ENCODE data around the gene SOCS1.

SOCS1 gene

DNA sequence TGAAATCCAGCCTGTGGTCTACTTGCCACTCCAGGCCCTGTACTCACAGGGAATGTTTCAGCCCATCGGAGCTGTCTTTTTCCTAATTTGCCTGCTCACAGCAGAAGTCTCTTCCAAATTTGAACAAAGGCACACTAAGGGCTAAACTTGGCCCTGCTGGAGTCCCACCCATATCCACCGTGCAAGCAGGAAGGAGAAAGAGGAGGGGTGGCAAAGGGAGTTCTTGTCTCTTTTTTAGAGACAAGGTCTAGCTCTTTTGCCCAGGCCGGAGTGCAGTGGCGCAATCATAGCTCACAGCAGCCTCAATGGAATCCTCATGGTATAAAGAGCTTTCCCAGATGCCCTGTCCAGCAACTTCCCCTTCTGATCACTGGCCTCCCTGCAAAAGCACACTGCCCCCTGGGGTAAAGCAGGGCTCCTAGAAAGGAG is 27.8 kb upstream of the SOCS1 start:
- no peak for FAIRE-seq

DNA sequence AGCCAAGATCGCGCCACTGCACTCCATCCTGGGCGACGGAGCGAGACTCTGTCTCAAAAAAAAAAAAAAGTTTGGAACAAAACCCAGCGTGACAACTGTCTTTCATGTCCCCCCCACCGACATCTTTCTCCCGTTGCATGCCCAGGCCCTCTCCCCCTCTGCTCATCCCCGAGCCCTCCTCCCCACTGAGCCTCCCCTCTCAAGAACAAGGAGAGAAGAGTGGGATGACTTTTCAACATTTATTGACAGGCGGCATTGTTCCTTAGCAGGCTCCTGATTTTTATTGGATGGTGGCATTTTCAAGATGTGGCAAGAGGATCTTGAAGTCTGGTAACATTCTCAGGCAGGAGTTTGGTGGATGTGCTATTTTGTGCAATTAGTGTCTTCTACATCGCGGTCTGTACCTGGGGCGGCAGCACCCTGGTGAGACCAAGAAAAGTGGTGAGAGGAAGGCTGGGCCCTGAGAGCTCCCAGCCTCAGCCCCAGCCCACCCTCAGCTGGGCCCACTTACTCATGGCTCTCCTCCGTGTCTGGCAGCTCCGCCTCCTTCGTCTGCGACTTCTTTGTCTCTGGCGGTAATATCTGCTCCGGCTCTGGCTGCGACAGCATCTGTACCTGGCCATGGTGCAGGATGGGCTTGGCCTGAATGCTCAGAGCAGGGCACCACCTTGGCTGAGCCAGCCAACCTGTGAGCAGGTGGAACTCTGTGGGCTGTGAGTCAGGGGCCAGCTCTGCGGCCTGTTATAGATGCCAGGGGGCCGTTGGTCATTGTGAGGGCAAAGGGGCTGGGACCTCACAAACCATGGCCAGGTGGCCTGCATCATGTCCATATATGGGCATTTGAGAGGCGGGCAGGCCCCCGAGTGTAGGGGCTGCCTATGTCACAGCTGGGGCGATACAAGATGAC is 24.9 kb upstream of the SOCS1 start, which contains the start of gene PRM1:
TSS of gene PRM1 (minus strand) at position 715 of the 907 bp plus-strand sequence. CDS start at position 623, 92 bp downstream.
- no peak for FAIRE-seq

DNA sequence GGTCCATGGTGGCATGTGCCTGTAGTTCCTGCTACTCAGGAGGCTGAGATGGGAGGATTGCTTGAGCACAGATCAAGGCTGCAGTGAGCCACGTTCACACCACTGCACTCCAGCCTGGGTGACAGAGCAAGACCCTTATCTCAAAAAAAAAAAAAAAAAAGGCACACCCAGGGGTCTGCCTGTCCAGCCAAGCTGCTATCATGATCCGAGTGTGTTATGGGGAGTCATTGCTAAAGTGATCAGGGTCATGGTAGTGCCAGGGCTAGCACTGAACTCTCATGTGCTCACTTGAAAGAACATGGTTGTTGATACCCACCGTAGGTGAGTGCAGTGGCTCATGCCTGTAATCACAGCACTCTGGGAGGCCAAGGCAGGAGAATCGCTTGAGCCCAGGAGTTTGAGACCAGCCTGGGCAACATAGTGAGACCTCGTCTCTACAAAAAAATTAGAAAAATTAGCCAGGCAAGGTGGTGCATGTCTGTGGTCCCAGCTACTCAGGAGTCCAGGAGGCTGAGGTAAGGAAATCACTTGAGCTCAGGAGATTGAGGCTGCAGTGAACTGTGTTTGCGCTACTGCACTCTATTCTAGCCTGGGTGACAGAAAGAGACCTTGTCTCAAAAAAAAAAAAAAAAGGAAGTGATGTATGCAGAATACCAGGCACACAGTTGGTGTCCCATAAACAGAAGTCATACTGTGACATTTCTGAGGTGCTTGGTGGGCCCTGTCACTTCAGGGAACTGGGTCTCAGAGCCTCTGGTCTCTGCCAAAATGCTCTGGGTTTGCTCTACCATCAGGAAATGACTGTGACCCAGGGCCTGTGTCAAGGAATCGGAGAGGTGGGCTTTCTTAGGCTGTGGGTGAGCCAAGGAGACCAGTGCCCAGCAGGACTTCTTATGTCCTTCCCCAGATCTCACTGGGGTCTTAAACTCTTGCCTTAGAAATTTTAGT is 23.0 kb upstream of the SOCS1 start:
- FAIRE-seq, result no peak

DNA sequence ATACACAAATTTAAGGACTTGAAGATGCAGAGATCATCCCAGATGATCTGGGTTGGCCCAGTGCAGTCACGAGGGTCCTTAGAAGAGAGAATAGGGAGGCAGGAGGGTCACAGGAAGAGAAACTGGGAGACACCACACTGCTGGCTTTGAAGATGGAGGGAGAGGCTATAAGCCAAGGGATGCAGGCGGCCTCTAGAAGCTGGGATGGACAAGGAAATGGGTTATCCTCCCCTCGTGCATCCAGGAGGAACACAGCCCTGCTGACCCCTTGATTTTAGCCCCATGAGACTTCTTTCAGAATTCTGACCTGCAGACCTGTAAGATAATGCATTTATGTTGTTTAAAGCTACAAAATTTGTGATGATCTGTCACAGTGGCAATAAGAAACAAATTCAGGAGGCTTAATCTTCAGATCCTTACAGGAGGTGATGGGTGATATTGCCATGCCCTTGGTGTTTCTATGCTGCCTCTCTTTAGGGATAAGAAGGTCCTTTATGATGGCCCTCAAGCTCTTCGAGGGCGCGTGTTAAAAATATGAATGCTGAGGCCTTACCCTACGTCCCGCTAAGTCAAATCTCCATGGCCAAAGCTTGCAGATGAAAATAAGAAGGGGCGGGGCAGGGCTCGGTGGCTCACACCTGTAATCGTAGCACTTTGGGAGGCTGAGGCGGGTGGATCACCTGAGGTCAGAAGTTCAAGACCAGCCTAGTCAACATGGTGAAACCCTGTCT is 21.8 kb upstream of the SOCS1 start:
- FAIRE-seq, result no peak

DNA sequence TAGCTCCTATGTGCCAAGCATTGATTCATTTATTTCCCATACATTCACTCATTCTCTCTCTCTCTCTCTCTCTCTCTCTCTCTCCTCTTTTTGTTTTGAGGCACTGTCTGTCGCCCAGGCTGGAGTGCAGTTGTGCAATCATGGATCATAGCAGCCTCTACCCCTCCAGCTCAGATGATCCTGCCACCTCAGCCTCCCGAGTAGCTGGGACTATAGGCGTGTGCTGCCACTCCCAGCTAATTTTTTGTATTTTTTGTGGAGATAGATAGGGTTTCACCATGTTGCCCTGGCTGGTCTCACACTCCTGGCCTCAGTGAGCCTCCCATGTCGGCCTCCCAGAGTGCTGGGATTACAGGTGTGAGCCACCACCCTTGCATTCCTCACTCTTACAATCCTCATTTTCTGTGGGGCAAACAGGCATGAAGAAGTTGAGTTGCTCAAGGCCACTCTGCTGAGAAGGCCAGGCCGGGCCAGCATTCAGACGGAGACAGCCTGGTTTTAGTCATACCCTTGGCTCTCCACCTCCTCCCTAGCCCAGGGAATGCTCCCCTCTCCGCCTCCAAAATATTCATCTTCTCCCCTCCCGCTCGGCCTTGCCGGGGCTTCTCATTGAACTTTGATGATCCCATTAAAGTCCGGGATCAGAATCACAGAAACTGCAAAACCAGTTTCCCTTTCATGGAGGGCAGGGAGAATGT is 21.0 kb upstream of the SOCS1 start:
- FAIRE-seq, result no peak

DNA sequence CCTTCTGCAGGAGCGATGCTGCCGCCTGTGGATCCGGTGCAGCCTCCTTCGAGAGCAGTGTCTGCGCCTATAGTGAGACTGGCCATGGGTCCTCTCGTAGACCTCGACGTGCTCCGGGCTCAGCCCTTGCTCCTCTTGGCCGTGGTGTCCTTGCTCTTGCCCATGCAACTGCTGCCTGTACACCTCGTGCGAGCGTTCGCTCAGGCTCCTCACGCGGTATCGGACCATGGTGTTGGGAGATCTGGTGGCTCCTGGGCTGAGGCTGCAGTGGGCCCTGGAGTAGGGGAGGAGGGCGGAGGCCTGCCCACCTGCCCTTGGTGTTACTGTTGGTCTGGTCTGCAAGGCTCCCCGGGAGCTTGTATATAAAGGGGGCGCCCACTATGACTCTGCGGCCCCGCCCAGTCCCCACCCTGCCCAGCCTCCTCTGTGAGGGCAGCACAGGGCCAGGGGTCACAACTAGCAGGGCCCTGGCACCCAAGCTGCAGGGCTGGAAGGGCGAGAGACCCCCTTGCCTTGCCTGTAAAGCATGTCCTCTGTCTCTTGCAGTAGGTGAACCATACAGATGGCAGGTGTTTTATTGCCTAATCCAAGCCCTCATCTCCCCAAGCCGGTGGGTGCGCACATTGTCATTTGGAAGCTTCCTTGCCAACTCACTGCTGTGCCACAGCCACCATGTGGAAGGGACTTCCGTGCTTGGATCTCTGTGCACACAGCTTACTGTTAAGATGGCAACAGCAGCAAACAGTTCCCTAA is 20.3 kb upstream of the SOCS1 start, which contains the start of gene PRM2:
TSS of gene PRM2 (minus strand) at position 338 of the 753 bp plus-strand sequence. CDS start at position 228, 110 bp downstream.
- no peak for FAIRE-seq

DNA sequence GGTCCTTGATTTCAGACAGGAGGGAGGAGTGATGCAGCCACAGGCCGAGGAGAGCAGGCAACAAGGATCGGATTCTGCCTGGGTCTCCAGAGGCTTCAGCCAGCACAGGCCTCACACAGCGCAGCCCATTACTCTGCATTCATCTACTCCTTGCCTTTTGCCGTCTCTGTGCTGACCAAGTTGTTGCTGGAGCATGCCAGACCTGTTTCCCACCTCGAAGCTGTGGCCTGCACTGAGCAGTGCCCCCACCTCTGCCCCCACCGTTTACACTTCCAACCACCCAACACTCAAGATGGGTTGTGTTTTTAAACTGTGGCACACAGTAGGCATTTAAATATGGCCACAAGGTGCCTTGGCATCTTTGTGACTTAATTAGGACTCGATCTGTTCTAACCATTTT is 19.0 kb upstream of the SOCS1 start:
- FAIRE-seq, result no peak

DNA sequence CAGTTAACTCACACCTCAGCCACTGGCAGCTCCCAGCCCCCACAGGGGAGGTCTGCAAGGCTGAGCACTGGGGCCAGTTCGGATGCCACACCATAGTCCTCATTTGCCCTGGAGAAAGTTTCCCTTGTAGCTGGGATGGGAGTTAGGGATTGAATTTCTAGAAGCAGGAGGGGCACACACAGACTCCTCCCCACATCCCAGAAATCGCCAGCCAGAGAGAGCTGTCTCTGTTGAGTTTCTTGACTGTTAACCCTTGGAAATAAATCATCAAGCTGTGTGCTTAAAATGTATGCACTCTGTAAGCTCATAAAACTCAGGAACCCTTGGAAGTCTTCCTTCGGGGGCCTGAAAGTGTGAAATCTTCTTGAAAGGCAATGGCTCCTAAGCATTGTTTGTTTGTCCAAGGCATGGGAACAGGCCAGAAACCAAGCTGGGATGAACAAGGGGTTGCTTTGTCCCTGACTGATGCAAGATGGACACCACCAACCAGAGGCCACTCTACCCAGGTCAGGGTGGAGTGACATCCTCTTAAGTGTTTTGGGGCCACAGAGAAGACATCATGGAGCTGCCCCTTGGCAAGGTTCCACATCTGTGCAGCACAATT is 17.8 kb upstream of the SOCS1 start:
- FAIRE-seq, result no peak

DNA sequence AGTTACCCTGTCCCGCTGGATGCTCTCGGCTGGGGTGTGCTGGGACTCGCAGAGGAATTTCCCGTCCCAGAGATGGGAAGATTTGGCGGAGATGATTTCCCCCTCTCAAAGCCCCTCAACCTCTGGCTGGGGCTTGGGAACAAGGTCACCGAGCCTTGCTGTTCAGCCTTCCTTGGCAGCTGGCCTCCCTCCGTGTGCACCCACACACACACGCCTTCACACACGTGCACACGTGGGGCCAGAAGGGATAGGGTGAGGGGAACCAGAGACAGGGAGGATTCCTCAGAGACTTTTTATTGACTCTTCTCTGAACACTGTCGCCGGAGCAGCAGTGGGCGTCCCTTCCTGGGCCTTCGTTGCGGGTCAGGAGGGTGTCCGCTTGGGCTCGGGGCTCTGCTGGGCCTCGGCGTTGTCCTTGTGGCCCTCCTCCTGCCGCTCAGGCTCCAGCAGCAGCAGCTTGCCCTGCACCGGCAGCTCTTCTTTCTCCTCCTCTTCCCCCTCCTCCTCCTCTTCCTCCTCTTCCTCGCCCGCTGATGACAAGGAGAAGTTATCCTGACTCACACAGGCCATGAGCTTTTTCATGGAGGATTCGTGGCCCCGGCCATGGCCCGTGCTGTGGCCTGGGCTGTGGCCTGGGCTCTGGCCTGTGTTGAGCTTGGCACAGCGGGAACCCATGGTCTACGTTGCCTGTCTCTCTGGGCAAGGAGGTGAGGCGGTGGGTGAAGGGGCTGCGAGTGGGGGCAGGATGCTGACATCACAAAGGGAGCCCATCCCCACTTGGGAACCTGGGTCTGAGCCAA is 17.1 kb upstream of the SOCS1 start, which contains the start of gene PRM3:
TSS of gene PRM3 (minus strand) at position 709 of the 800 bp plus-strand sequence. CDS start at position 675, 34 bp downstream.
- no peak for FAIRE-seq

DNA sequence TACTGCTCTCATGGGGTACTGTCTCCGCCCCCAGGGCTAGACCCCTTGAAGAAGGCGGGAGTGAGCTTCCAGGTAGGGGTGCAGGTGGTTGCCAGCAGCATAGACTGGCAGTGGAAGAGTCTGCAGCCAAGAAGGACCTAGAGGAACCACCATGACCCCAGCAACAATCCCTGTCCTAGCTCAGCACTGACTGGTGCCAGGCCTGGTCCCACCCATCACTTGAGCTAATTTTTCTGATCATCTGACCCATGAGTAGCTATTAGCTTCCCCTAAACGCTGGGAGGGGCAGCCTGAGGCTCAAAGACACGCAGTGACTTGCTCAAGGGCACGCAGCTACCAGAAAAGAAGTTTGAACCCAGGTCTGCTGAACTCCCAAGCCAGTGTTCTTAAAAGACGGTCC is 16.5 kb upstream of the SOCS1 start:
- FAIRE-seq, result no peak

DNA sequence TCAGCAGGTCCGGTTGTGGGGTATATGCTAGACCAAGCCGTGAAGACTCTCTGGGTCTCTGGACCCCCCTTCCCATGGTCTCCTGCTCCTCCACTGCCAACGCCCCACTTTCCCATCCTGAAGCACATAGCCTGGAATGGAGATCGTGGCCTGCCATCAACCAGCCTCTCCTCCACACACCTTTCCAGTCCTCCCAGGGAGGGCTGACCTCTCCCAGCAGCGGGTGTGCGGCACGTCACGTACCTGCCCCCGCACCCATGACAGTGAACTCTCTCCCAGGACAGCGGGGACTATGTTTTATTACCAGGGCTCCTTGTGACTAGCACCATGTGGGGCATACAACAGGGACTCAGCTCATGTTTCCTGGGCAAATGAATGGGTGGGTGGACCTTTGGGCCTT is 15.6 kb upstream of the SOCS1 start:
- no peak for FAIRE-seq

DNA sequence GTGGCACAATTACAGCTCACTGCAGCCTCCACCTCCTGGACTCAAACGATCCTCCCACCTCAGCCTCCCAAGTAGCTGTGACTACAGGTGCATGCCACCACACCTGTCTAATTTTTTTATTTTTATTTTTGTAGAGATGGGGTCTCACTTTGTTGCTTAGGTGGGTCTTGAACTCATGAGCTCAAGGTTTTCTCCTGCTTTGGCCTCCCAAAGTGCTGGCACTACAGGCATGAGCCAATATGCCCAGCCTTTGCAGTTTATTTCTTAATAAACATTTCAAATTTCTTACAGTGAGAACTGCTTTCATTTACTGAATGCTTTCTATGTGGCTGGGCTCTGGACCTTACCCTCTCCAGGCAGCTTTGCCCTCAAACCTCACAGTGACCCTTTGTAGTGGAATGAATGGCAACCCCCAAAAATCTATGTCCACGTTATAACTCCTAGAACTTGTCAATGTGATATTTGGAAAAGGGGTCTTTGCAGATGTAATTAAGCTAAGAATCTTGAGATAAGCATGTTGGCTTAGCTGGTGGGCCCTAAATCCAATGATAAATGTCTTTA is 14.7 kb upstream of the SOCS1 start:
- no peak for FAIRE-seq

DNA sequence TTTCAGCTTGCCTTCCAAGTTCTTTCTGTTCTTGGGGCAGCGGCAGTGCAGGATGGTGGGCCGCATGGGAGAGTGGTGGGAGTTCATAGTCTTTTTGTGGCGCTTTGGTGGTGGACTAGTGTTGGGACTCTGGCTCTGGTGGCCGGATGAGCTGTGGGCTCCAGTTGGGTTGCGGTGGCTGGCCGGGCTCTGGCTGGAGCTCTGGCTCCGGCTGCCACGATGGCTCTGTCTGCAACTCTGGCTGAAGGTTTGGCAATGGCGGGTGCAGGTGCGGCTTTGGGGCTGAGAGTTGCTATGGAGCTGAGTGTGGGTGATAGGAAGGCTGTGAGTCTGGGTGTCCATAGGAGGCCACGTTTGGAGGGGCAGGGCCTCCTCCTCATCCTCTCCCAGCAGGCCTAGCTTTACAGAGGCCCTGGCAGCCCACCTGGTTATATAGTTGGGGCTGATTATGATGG is 12.9 kb upstream of the SOCS1 start, which contains the start of gene TNP2:
TSS of gene TNP2 (minus strand) at position 405 of the 455 bp plus-strand sequence. CDS start at position 342, 63 bp downstream.
- no peak for FAIRE-seq

DNA sequence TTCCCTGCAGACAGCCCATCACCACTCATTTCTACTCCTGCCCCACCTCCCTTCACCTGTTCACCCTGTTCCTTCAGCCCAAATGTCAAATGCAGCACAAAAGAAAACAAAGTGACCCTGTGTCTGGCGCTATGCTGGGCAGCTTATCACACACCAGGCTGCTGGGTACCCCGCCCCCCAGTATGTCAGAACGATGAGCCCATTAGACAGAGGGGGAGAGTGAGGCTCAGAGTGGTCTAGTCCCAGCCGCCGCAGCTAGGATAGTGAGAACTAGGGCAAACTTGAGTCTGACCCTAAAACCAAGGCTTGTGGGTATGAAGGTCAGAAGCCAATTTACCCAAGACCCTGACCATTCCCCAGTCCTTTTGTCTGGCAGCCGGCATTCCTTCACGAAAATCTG is 9.1 kb upstream of the SOCS1 start:
- no peak for FAIRE-seq

DNA sequence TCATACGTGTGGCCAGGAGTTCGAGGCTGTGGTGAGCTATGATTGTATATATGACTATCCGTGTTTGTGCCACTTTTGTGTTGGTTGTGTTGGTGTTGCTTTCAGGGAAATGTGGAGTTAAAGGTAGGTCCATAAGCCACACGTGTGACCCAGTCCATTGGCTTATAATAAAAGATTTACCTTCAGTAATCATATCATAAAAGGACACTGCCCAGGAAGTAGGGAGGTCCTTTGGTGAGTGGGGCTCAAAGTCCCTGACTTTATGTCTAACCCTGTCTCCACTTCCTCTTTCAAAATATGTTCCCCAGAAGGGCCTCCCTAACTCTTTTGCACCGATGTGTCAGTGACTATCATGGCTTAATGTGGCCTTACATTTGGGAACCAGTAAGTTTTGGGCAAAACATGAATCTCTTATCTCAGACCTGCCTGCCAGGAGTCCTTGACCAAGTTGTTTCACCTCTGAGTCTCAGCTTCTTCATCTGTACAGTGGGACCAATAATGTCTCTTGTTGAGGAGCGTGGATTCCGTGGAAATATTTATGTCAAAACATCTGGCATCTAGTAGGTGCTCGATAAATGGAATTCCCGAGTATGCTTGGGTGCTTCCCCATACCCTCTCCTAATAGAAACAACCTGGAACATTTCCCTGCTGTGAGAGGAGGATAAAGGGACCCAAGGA is 8.3 kb upstream of the SOCS1 start:
- no peak for FAIRE-seq

DNA sequence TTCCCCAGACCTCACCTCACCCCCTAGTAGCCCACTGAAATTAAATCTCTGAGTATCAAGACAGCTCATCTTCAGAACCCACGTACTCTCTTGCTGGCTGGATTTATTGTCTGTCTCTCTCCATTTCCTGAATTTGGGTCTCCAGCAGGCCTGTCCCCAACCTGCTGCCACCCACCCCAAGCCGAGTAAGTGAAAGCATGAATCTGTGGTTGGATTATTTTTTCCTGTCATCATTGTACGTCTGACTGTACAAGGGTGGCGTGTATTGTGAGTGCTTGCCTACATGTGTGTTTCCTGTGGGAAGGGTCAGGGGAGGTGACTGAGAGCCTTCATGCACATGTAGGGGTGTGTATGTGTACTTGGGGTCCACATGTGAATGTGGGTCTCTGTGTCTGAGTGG is 7.7 kb upstream of the SOCS1 start:
- no peak for FAIRE-seq

DNA sequence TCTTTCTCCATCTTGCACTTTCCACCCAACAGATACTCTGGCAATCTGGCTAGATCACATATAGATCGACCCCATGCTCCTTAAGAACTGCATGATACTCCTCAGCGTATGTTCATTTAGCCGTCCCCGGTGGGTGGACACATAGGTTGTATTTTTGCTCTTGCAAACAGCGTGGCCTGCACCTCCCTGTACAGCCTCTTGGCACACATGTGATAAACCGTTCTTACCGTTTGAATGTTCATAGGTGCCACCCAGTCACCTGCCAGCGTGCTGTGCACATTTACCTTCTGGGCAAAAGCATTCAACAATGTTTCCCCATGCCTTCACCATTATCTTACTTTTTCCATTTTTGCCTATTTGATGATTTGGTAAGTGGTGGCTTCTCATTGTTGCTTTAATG is 6.9 kb upstream of the SOCS1 start:
- no peak for FAIRE-seq

DNA sequence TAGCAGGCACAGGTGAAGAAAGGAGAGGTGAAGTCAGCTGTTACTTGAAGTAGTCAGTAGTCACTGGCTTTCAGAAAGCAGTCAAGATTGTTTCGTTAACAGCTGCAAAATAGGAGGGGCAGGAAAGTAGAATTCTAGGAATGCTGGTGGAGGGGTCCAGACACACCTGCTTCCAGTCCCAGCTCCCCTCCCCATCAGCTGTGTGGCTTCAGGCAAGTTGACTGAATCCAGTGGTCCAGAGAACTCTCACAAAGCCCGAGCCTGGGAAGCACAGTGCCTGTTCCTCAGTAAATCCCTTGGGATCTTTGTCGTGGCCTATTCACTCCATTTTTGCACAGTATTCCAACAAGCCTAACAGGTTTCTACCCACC is 4.6 kb upstream of the SOCS1 start:
- no peak for FAIRE-seq

All from colon (tissue), 2 donors.